Progenitor cell of endocrine pancreas (in vitro differentiated cells): ENCODE data around the gene PAN2. TPM values are rescaled to one million over a fixed set of nuclear protein-coding genes. Genes with fewer than 3 reads are reported as not detected.
"Not testable (repeated sequence)": the region's sequence is repeated elsewhere in the genome, so short reads cannot be mapped to it uniquely, and the experiment has no call there.

Source experiments
- DNase-seq: peaks from one replicate; pipeline ENCODE4 v3.0.0; 2021; ENCODE audit warnings: low spot score; ENCODE audit not compliant: unreplicated experiment
- H3K27ac Mint-ChIP-seq: 2 replicates; pipeline ENCODE4 v1.8.0; 2021; ENCODE audit warnings: mild to moderate bottlenecking, moderate library complexity, mixed read lengths
- H3K27me3 Mint-ChIP-seq: 2 replicates; pipeline ENCODE4 v1.8.0; 2021; ENCODE audit warnings: mixed read lengths
- H3K36me3 Mint-ChIP-seq: 2 replicates; pipeline ENCODE4 v1.8.0; 2022; ENCODE audit warnings: mixed read lengths; ENCODE audit not compliant: insufficient read depth
- H3K4me1 Mint-ChIP-seq: 2 replicates; pipeline ENCODE4 v1.8.0; 2021; ENCODE audit warnings: low read depth, mixed read lengths
- H3K4me3 Mint-ChIP-seq: 2 replicates; pipeline ENCODE4 v1.8.0; 2021; ENCODE audit warnings: low read depth, mild to moderate bottlenecking, moderate library complexity, mixed read lengths
- H3K9me3 Mint-ChIP-seq: 2 replicates; pipeline ENCODE4 v1.8.0; 2021; ENCODE audit warnings: low read depth, mixed read lengths
- total RNA-seq: library from RNA; stranded (reverse); gene quantifications from 2 replicates; pipeline ENCODE4 v1.2.1, GENCODE V29; 2021
- TF ChIP-seq, protein P1 (sequence below): fragments of 200-600 bp; sonication (generic); IDR thresholded peaks from one replicate; pipeline ENCODE4 v1.5.0; 2021; ENCODE audit warnings: antibody characterized with exemption, mild to moderate bottlenecking; ENCODE audit not compliant: unreplicated experiment

Gene PAN2
- total RNA-seq, 1 donor from 2014 or later: 69.3 TPM

- no peak for DNase-seq
- TF ChIP-seq, protein P1, sequence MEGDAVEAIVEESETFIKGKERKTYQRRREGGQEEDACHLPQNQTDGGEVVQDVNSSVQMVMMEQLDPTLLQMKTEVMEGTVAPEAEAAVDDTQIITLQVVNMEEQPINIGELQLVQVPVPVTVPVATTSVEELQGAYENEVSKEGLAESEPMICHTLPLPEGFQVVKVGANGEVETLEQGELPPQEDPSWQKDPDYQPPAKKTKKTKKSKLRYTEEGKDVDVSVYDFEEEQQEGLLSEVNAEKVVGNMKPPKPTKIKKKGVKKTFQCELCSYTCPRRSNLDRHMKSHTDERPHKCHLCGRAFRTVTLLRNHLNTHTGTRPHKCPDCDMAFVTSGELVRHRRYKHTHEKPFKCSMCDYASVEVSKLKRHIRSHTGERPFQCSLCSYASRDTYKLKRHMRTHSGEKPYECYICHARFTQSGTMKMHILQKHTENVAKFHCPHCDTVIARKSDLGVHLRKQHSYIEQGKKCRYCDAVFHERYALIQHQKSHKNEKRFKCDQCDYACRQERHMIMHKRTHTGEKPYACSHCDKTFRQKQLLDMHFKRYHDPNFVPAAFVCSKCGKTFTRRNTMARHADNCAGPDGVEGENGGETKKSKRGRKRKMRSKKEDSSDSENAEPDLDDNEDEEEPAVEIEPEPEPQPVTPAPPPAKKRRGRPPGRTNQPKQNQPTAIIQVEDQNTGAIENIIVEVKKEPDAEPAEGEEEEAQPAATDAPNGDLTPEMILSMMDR: no peak
- H3K27me3 Mint-ChIP-seq: no peaks in the 10 kb centered on the region
- peak within 1 kb of the TSS; percentile 89 for H3K27ac Mint-ChIP-seq
- H3K36me3 Mint-ChIP-seq: peaks cover 5% of the 10 kb centered on the region
- no peaks in the 10 kb centered on the region for H3K9me3 Mint-ChIP-seq
- H3K4me1 Mint-ChIP-seq: peaks cover 1% of the 10 kb centered on the region
- H3K4me3 Mint-ChIP-seq: no peak within 1 kb of the TSS
These were observed 4.7 kb upstream of the PAN2 start, which contains the start of gene IL23A for GRCh38 chr12:56338308-56339157. Gene IL23A, plus strand, starts transcription at chr12:56338884. Its CDS starts 161 bp downstream, at chr12:56339045.

DNA sequence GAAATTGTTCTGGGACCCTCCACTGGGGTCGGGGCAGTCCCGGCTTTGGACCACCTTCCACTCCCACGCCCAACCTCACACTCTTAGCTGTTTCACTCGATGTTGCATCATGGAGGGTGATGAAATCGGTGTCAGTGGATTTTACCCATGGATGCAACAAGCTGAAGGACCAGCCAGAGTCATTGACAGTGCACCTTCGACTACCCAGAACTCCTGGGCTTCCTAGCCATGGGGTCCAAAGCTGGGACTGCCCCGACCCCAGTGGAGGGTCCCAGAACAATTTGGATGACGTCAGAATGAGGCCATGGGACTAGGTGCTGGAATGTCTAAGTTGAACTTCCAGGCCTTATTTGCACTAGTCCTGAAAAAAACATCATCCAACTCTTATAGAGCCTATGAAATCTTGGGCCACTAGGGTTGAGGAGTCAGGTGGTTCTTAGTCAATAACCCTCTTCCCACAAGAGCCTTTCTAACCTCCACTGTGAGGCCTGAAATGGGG, 4.0 kb upstream of the PAN2 start:
- no peak overlapping the region for H3K27ac Mint-ChIP-seq

GRCh38 chr12:56336361-56337167, 2.8 kb upstream of the PAN2 start:
- Mint-ChIP-seq H3K36me3 (no peaks in the 10 kb centered on the region), H3K4me1 (peaks cover 9% of the 10 kb centered on the region), H3K27me3 (no peaks in the 10 kb centered on the region), H3K9me3 (no peaks in the 10 kb centered on the region), H3K27ac (no peak overlapping the region), H3K4me3 (no peak overlapping the region)
- TF ChIP-seq, protein P1: no peak
- no peak for DNase-seq

More for the DNA sequence above, 4.0 kb upstream of the PAN2 start:
- no peaks in the 10 kb centered on the region for H3K27me3 Mint-ChIP-seq
- no peak for DNase-seq
- H3K9me3 Mint-ChIP-seq: no peaks in the 10 kb centered on the region
- H3K36me3 Mint-ChIP-seq: no peaks in the 10 kb centered on the region
- no peak overlapping the region for H3K4me3 Mint-ChIP-seq
- H3K4me1 Mint-ChIP-seq: peaks cover 7% of the 10 kb centered on the region
- TF ChIP-seq, protein P1: no peak

DNA sequence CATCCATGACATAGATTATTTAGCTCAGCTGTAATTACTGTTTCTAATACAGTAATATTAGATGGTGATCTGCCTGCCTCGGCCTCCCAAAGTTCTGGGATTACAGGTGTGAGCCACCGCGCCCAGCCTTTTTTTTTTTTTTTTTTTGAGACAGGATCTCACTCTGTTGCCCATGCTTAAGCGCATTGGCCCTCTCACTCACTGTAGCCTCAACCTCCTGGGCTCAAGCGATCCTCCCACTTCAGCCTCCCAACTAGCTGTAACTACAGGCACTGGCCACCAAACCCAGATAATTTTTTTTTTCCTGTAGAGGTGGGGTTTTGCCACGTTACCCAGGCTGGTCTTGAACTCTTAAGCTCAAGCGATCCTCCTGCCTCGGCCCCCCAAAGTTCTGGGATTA, 1.7 kb upstream of the PAN2 start:
- not testable (repeated sequence) for H3K4me3 Mint-ChIP-seq, H3K36me3 Mint-ChIP-seq, H3K4me1 Mint-ChIP-seq, DNase-seq, H3K27me3 Mint-ChIP-seq, H3K9me3 Mint-ChIP-seq, H3K27ac Mint-ChIP-seq

DNA sequence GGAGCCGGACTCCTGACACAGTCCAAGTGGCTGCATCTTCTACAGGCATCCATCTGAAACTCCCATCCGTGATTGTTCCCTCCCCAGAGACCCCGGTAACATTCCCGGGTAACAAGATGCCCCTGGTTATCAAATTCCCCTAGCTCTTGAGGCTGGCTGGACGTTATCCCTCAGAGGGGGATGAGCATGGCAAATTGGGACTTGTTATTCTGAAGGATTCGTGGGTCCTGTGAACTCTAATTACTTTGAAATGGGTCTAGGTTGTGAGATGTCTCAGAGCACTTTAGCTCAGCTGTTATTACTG, 642 bp upstream of the PAN2 start:
- H3K36me3 Mint-ChIP-seq: no peaks in the 10 kb centered on the region
- peaks cover 9% of the 10 kb centered on the region for H3K4me1 Mint-ChIP-seq
- H3K27me3 Mint-ChIP-seq: no peaks in the 10 kb centered on the region
- peak overlapping the region; percentile 99 for H3K27ac Mint-ChIP-seq
- TF ChIP-seq, protein P1: no peak
- H3K9me3 Mint-ChIP-seq: no peaks in the 10 kb centered on the region
- no peak for DNase-seq
- peak overlapping the region; percentile 89 for H3K4me3 Mint-ChIP-seq
